Stimulated activated CD8-positive, alpha-beta memory T cell treated with anti-CD3 and anti-CD28 coated beads, Interleukin-7, amount 100 ng/mL, for 1 hour (primary cell): Measurements from ENCODE around the gene ITPRIP.

Experiments
- DNase-seq, 2 donors: peaks; one replicate each; pipeline ENCODE4 v3.0.0-alpha.2; 2020; ENCODE audit warnings: low read depth in 2 of 2

Gene ITPRIP

GRCh38 chr10:104340641-104341040 lies 2.4 kb upstream of the ITPRIP start:
- DNase-seq, result no peak

- no peak for DNase-seq
These were observed 1.9 kb upstream of the ITPRIP start for GRCh38 chr10:104340111-104340526.

GRCh38 chr10:104339469-104340110 lies 1.3 kb upstream of the ITPRIP start:
- no peak for DNase-seq

- no peak for DNase-seq
These were observed 712 bp downstream of the ITPRIP start for GRCh38 chr10:104337521-104337984.

GRCh38 chr10:104336821-104337467 lies 1.3 kb downstream of the ITPRIP start:
- DNase-seq, result no peak

- no peak for DNase-seq
These were observed 3.2 kb downstream of the ITPRIP start for GRCh38 chr10:104334965-104335650.

- DNase-seq, result no peak
These were observed 3.7 kb downstream of the ITPRIP start for GRCh38 chr10:104334561-104334960.

GRCh38 chr10:104333728-104334373 lies 4.4 kb downstream of the ITPRIP start:
- DNase-seq, result no peak

GRCh38 chr10:104333032-104333727 lies 5.1 kb downstream of the ITPRIP start:
- DNase-seq, result peak; percentile 49 to 58

GRCh38 chr10:104332243-104333031 lies 5.8 kb downstream of the ITPRIP start:
- no peak for DNase-seq

- DNase-seq, result no peak
These were observed 6.9 kb downstream of the ITPRIP start for GRCh38 chr10:104331208-104331838.

- DNase-seq, result no peak
These were observed 7.8 kb downstream of the ITPRIP start for GRCh38 chr10:104330168-104331110.

GRCh38 chr10:104329735-104330134 lies 8.5 kb downstream of the ITPRIP start:
- DNase-seq, result no peak

- peak; percentile 31 to 56 for DNase-seq
These were observed 9.2 kb downstream of the ITPRIP start for GRCh38 chr10:104328896-104329710.

GRCh38 chr10:104328646-104328895 lies 9.7 kb downstream of the ITPRIP start:
- DNase-seq, result no peak

- DNase-seq, result no peak
These were observed 10.3 kb downstream of the ITPRIP start for GRCh38 chr10:104327745-104328645.

GRCh38 chr10:104326991-104327610 lies 11.2 kb downstream of the ITPRIP start:
- DNase-seq, result no peak
